Measurements from ENCODE around the gene EFCAB11. TPM values are rescaled to one million over a fixed set of nuclear protein-coding genes. Genes with fewer than 3 reads are reported as not detected.
A peak's percentile ranks its signal among the peaks of the same experiment; 100 is the strongest.

The EFCAB11 gene
- total and polyA plus RNA-seq, 3 experiments from 2014 or later = 2.0 to 12.1 (median 9.8) TPM

DNA sequence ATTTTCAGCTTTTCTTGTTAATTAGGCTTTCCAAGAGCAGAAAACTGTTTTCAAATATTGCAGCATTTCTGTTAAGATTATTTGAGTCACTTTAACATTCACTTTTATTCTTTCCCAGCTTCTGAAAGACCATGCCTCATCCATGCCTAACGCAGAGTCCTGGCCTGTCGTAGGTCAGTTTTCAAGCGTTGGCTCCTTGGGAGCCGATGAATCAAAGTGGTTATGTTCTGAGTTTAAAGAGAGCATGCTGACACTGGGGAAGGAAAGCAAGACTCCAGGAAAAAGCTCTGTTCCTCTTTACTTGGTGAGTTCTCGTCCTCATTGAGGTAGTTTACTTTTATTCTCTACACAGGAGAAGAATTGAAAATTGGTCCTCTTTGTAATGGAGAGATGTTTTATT lies 34.3 kb upstream of the EFCAB11 start:
- peaks cover 5 to 86% (median 30%) of the 10 kb centered on the region in 3 donors for H3K36me3 Mint-ChIP-seq
- H3K9me3 Mint-ChIP-seq = no peaks in the 10 kb centered on the region
- DNase-seq = no peak
- Histone ChIP-seq H3K4me1 (ENCODE audit: insufficient read depth, low read length) (no peaks in the 10 kb centered on the region), H3K36me3 (ENCODE audit: insufficient read depth, low read length) (peaks cover 35% of the 10 kb centered on the region), H3K9me3 (ENCODE audit: low read length) (no peaks in the 10 kb centered on the region), H3K27me3 (ENCODE audit: insufficient read depth, low read length, poor library complexity, severe bottlenecking) (no peaks in the 10 kb centered on the region), H3K27ac (ENCODE audit: low read depth, low read length) (no peak overlapping the region), H3K4me3 (ENCODE audit: low read length) (no peak overlapping the region)
- H3K27ac Mint-ChIP-seq = no peak overlapping the region
- H3K4me3 Mint-ChIP-seq = no peak overlapping the region
- H3K4me1 Mint-ChIP-seq = no peaks in the 10 kb centered on the region
- CTCF ChIA-PET = interaction anchor here (1.2 to 1.4 kb wide), 2 partner anchors 15 to 50 kb away, joined by 3 read pairs; no protein-coding TSS in a partner anchor
- no peaks in the 10 kb centered on the region for H3K27me3 Mint-ChIP-seq
- POLR2A ChIA-PET = no interaction called here

DNA sequence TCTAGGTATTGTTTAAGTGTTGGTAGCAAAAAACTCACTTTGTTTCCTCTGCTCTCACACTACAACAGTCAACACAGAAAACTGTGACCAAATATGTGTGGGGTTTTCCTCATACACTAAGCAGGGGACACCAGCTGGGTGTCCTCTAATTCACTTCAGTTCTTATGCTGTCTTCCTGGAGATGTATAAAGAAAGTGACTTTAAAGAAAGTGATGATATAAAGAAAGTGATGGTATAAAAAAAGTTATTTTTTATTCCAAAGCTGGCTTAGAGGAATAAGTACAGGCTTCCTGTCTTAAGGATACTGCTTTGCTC lies 32.6 kb upstream of the EFCAB11 start:
- DNase-seq = no peak
- no peak overlapping the region for H3K4me3 Mint-ChIP-seq
- no peaks in the 10 kb centered on the region for H3K27me3 ChIP-seq (ENCODE audit: insufficient read depth, low read length, poor library complexity, severe bottlenecking)
- H3K36me3 ChIP-seq (ENCODE audit: insufficient read depth, low read length) = peaks cover 27% of the 10 kb centered on the region
- no peaks in the 10 kb centered on the region for H3K9me3 ChIP-seq (ENCODE audit: low read length)
- ChIA-PET CTCF (interaction anchor here (0.8 to 0.9 kb wide), 2 partner anchors 10 to 48 kb away, joined by 3 read pairs; no protein-coding TSS in a partner anchor), POLR2A (no interaction called here)
- H3K4me1 Mint-ChIP-seq = no peaks in the 10 kb centered on the region
- no peaks in the 10 kb centered on the region for H3K4me1 ChIP-seq (ENCODE audit: insufficient read depth, low read length)
- no peaks in the 10 kb centered on the region for H3K27me3 Mint-ChIP-seq
- peaks cover 4 to 87% (median 31%) of the 10 kb centered on the region in 3 donors for H3K36me3 Mint-ChIP-seq
- H3K9me3 Mint-ChIP-seq = no peaks in the 10 kb centered on the region
- no peak overlapping the region for H3K27ac ChIP-seq (ENCODE audit: low read depth, low read length)
- no peak overlapping the region for H3K4me3 ChIP-seq (ENCODE audit: low read length)
- peak overlapping the region in 2 of 8 donors; percentile 29 to 37 for H3K27ac Mint-ChIP-seq

DNA sequence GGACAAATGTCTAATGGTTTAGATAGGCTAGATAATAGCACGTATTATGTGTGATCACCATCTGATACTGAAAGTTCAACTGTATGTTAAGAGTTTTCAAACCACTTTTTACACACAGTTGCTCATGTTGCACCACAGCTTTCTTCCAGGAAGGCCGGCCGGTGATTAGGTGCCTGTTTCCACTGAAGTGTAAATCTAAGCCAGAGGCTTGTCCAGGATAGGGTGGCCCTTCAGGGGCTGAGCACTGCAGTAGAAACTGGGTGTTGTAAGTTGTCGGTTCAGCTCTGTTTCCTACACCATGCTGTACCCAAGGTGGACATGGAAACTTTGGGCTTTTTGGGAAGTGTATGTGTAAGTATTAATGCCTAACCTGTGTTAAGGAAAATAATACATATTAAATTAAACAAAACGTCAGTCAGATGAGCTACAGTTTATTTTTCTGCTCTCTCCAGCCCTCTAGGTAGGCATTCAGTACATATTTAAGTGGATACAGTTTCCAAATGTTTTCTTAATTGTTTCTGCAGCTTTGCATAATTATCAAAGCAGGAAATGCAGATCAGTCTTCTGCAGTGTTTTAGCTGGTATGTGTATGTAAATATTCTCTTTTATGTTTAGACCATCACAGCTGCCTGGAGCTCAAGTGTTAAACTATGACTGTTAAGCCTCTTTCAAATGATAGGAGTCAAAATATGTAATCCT lies 32.1 kb upstream of the EFCAB11 start:
- Histone ChIP-seq H3K9me3 (ENCODE audit: low read length) (no peaks in the 10 kb centered on the region), H3K4me3 (ENCODE audit: low read length) (no peak overlapping the region), H3K4me1 (ENCODE audit: insufficient read depth, low read length) (no peaks in the 10 kb centered on the region), H3K27ac (ENCODE audit: low read depth, low read length) (no peak overlapping the region), H3K27me3 (ENCODE audit: insufficient read depth, low read length, poor library complexity, severe bottlenecking) (no peaks in the 10 kb centered on the region), H3K36me3 (ENCODE audit: insufficient read depth, low read length) (peaks cover 31% of the 10 kb centered on the region)
- Mint-ChIP-seq H3K27ac (no peak overlapping the region), H3K4me3 (no peak overlapping the region), H3K27me3 (no peaks in the 10 kb centered on the region), H3K4me1 (no peaks in the 10 kb centered on the region), H3K9me3 (no peaks in the 10 kb centered on the region), H3K36me3 (peaks cover 4 to 90% (median 32%) of the 10 kb centered on the region in 3 donors)
- CTCF ChIA-PET = interaction anchor here (0.8 to 0.9 kb wide), 2 partner anchors 10 to 47 kb away, joined by 3 read pairs; no protein-coding TSS in a partner anchor
- POLR2A ChIA-PET = no interaction called here
- DNase-seq = no peak

DNA sequence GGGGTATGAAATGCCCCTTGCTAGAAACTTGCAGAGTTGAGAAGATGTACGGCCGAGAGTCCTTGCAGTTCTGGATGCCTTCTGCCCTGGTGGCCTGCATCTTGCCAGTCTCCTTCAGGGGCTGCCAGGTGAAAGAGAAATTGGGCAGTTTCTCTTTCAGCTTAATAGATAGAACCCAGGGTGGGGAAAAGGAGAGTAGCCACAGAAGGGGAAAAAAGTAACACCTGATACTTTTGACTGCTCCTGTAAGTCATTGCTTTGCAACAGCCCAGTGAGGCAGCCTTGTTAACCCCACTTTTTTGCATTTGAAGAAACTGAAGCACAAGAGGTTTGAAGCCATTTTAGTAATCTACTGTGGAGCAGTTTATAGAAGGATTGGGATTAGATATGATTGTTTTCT lies 28.8 kb upstream of the EFCAB11 start:
- no peak overlapping the region for H3K27ac ChIP-seq (ENCODE audit: low read depth, low read length)
- no peaks in the 10 kb centered on the region for H3K27me3 Mint-ChIP-seq
- no peaks in the 10 kb centered on the region for H3K4me1 Mint-ChIP-seq
- ChIA-PET POLR2A (no interaction called here), CTCF (no interaction called here)
- peaks cover 7 to 90% (median 44%) of the 10 kb centered on the region in 3 donors for H3K36me3 Mint-ChIP-seq
- no peaks in the 10 kb centered on the region for H3K27me3 ChIP-seq (ENCODE audit: insufficient read depth, low read length, poor library complexity, severe bottlenecking)
- no peak for DNase-seq
- H3K27ac Mint-ChIP-seq = peak overlapping the region in 1 of 8 donors; percentile 12
- H3K4me1 ChIP-seq (ENCODE audit: insufficient read depth, low read length) = no peaks in the 10 kb centered on the region
- no peak overlapping the region for H3K4me3 Mint-ChIP-seq
- no peak overlapping the region for H3K4me3 ChIP-seq (ENCODE audit: low read length)
- H3K9me3 ChIP-seq (ENCODE audit: low read length) = no peaks in the 10 kb centered on the region
- H3K9me3 Mint-ChIP-seq = no peaks in the 10 kb centered on the region
- peaks cover 35% of the 10 kb centered on the region for H3K36me3 ChIP-seq (ENCODE audit: insufficient read depth, low read length)

DNA sequence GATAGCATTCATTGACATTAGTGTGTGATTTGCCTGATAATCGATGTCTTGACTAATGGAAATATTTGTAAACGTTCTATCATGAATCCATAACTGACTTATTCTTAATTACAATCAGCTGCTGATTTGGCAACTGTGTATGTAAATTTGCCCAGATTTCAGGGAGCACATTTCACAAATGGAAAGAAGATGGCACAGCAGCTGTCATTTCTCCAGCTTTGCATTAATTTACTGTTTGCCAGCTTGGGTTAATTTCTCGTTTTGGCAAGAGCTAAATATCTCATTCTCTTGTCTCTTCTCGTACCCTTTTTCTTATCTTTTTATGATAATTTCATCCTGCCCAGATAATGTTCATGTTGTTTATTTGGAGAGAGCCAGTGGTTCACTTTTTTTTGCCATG lies 24.1 kb upstream of the EFCAB11 start:
- Histone ChIP-seq H3K4me1 (ENCODE audit: insufficient read depth, low read length) (no peaks in the 10 kb centered on the region), H3K36me3 (ENCODE audit: insufficient read depth, low read length) (peaks cover 39% of the 10 kb centered on the region), H3K4me3 (ENCODE audit: low read length) (no peak overlapping the region), H3K27ac (ENCODE audit: low read depth, low read length) (no peak overlapping the region), H3K9me3 (ENCODE audit: low read length) (no peaks in the 10 kb centered on the region), H3K27me3 (ENCODE audit: insufficient read depth, low read length, poor library complexity, severe bottlenecking) (no peaks in the 10 kb centered on the region)
- ChIA-PET POLR2A (no interaction called here), CTCF (interaction anchor here (2.0 kb wide), 1 partner anchor 39 kb away, joined by 5 read pairs; no protein-coding TSS in a partner anchor)
- H3K27me3 Mint-ChIP-seq = no peaks in the 10 kb centered on the region
- no peaks in the 10 kb centered on the region for H3K9me3 Mint-ChIP-seq
- no peaks in the 10 kb centered on the region for H3K4me1 Mint-ChIP-seq
- DNase-seq = no peak
- H3K4me3 Mint-ChIP-seq = no peak overlapping the region
- peak overlapping the region in 1 of 8 donors; percentile 43 for H3K27ac Mint-ChIP-seq
- H3K36me3 Mint-ChIP-seq = peaks cover 10 to 80% (median 36%) of the 10 kb centered on the region in 3 donors

DNA sequence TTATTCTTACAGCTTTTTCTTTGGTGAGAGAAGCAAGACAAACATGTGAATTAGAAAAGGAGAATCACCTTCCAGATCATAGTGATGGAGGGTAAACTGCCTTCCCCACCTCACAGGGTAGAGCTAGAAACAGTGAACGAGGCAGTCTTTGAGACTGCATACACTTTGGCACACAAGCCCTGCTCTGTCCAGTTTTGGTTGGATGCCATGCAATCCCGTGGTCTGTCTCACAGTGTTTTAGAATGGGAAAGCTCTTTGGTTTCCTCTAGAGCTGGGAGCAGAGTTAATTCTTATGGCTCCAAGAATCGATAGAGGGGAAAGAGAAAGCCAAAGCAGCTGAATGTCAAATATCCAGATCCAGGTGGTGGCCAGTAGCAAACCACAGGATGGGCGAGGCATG lies 23.1 kb upstream of the EFCAB11 start:
- ChIA-PET CTCF (interaction anchor here (1.3 to 2.0 kb wide), 3 partner anchors 9 to 38 kb away, joined by 3 to 5 read pairs (median 3); no protein-coding TSS in a partner anchor), POLR2A (no interaction called here)
- no peak overlapping the region for H3K4me3 Mint-ChIP-seq
- H3K36me3 Mint-ChIP-seq = peaks cover 10 to 79% (median 33%) of the 10 kb centered on the region in 3 donors
- H3K27me3 ChIP-seq (ENCODE audit: insufficient read depth, low read length, poor library complexity, severe bottlenecking) = no peaks in the 10 kb centered on the region
- H3K36me3 ChIP-seq (ENCODE audit: insufficient read depth, low read length) = peaks cover 42% of the 10 kb centered on the region
- peaks cover 0 to 3% (median 0%) of the 10 kb centered on the region in 3 donors for H3K4me1 Mint-ChIP-seq
- no peaks in the 10 kb centered on the region for H3K27me3 Mint-ChIP-seq
- H3K27ac ChIP-seq (ENCODE audit: low read depth, low read length) = no peak overlapping the region
- DNase-seq = no peak
- no peak overlapping the region for H3K4me3 ChIP-seq (ENCODE audit: low read length)
- H3K9me3 ChIP-seq (ENCODE audit: low read length) = no peaks in the 10 kb centered on the region
- H3K4me1 ChIP-seq (ENCODE audit: insufficient read depth, low read length) = no peaks in the 10 kb centered on the region
- H3K27ac Mint-ChIP-seq = peak overlapping the region in 1 of 8 donors; percentile 43
- no peaks in the 10 kb centered on the region for H3K9me3 Mint-ChIP-seq

DNA sequence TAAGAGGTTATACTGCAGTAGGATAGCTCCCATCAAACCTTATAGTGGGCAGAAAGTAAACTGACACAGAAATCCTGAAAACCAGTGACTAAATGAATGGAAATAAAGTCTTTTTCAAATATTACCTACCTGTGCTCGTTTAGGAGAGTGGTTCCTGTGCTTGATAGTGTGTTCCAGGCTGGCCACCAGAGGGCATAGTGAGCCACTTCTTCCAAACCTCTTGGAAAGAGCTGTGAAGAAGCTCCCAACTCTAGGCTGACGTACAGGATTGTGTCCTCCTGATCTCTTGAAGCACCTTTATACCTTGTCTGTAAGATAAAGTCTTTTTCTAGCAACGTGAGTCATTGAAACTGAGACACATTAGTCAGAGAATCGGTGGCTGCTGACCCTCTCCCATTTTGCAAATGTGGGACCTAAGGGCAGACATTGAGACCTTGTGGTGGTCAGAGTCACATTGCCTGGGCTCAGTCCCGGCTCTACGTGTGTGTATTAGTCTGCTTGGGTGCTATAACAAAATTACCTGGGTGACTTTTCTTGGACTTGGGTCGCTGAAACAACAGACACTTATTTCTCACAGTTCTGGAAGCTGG lies 18.8 kb upstream of the EFCAB11 start:
- ChIA-PET CTCF (interaction anchor here (1.2 to 4.1 kb wide), 11 partner anchors 9 to 785 kb away, joined by 3 to 27 read pairs (median 6); partner anchors contain the start of gene TDP1), POLR2A (no interaction called here)
- H3K36me3 Mint-ChIP-seq = peaks cover 6 to 75% (median 26%) of the 10 kb centered on the region in 3 donors
- H3K9me3 Mint-ChIP-seq = no peaks in the 10 kb centered on the region
- Histone ChIP-seq H3K27ac (ENCODE audit: low read depth, low read length) (no peak overlapping the region), H3K4me3 (ENCODE audit: low read length) (no peak overlapping the region), H3K27me3 (ENCODE audit: insufficient read depth, low read length, poor library complexity, severe bottlenecking) (no peaks in the 10 kb centered on the region), H3K36me3 (ENCODE audit: insufficient read depth, low read length) (peaks cover 40% of the 10 kb centered on the region), H3K9me3 (ENCODE audit: low read length) (no peaks in the 10 kb centered on the region), H3K4me1 (ENCODE audit: insufficient read depth, low read length) (no peaks in the 10 kb centered on the region)
- H3K27me3 Mint-ChIP-seq = peaks cover 0 to 2% of the 10 kb centered on the region in 2 donors
- H3K27ac Mint-ChIP-seq = peak overlapping the region in 2 of 8 donors; percentile 9 to 51
- H3K4me3 Mint-ChIP-seq = no peak overlapping the region
- peaks cover 0 to 5% (median 4%) of the 10 kb centered on the region in 3 donors for H3K4me1 Mint-ChIP-seq
- DNase-seq = peak in 4 of 5 donors; percentile 10 to 56 (median 29)

DNA sequence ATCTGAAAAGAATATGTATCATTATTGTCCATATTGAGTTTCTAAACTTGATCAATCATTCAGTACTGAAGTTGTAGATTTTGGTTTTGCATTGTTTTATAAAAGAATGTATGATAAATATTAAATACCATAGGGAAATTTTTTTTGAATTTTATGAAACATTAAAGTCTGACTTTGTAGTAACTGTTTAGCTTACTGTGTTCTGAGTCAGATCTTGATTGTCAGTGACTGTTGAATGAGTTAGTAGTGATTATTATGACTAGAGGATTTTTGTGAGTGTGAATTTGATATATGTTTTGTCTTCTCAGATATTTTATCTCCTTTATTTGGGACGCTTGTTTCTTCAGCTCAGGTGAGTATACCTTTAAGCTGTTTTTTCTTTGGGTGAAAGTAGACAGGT lies 11.3 kb upstream of the EFCAB11 start:
- CTCF ChIA-PET = interaction anchor here (1.1 kb wide), 1 partner anchor 10 kb away, joined by 3 read pairs; the partner anchor contains the start of gene TDP1
- no peak for DNase-seq
- POLR2A ChIA-PET = no interaction called here
- no peak overlapping the region for H3K27ac ChIP-seq (ENCODE audit: low read depth, low read length)
- Mint-ChIP-seq H3K27me3 (no peaks in the 10 kb centered on the region), H3K27ac (peak overlapping the region in 3 of 8 donors; percentile 7 to 16 (median 12)), H3K4me3 (no peak overlapping the region), H3K36me3 (peaks cover 13 to 79% (median 17%) of the 10 kb centered on the region in 3 donors), H3K9me3 (no peaks in the 10 kb centered on the region), H3K4me1 (peaks cover 26 to 45% (median 43%) of the 10 kb centered on the region in 3 donors)
- peaks cover 5% of the 10 kb centered on the region for H3K4me1 ChIP-seq (ENCODE audit: insufficient read depth, low read length)
- no peaks in the 10 kb centered on the region for H3K27me3 ChIP-seq (ENCODE audit: insufficient read depth, low read length, poor library complexity, severe bottlenecking)
- H3K36me3 ChIP-seq (ENCODE audit: insufficient read depth, low read length) = peaks cover 42% of the 10 kb centered on the region
- no peak overlapping the region for H3K4me3 ChIP-seq (ENCODE audit: low read length)
- H3K9me3 ChIP-seq (ENCODE audit: low read length) = no peaks in the 10 kb centered on the region
